NT2/D1 (cell line): ENCODE data around the gene DCN.

Experiments used
- DNase-seq: peaks from one replicate; pipeline ENCODE4 v3.0.0-alpha.2; 2011; ENCODE audit warnings: low read depth, low spot score
- H3K27me3 ChIP-seq: 2 replicates; pipeline ENCODE4 v1.6.0; 2011; ENCODE audit warnings: mild to moderate bottlenecking; ENCODE audit not compliant: insufficient read length, insufficient read depth
- H3K36me3 ChIP-seq: 2 replicates; pipeline ENCODE4 v1.6.1; 2011; ENCODE audit warnings: mild to moderate bottlenecking, low read length, mixed read lengths; ENCODE audit not compliant: insufficient read depth, insufficient read length
- H3K4me1 ChIP-seq: 2 replicates; pipeline ENCODE4 v1.5.1; 2011; ENCODE audit not compliant: insufficient read depth, insufficient read length
- H3K4me3 ChIP-seq: 2 replicates; pipeline ENCODE4 v1.5.1; 2011; ENCODE audit warnings: low read depth; ENCODE audit not compliant: insufficient read length
- H3K9ac ChIP-seq: 2 replicates; pipeline ENCODE4 v1.6.0; 2011; ENCODE audit warnings: low read depth; ENCODE audit not compliant: insufficient read length
- H3K9me3 ChIP-seq: 2 replicates; pipeline ENCODE4 v1.5.1; 2011; ENCODE audit warnings: mild to moderate bottlenecking, low read length; ENCODE audit not compliant: insufficient read depth
- SUZ12 ChIP-seq: IDR thresholded peaks from 2 replicates; pipeline ENCODE4 v1.6.1; 2011; ENCODE audit not compliant: insufficient read length, insufficient read depth; ENCODE audit errors: extremely low read depth
- YY1 ChIP-seq: IDR thresholded peaks from 2 replicates; pipeline ENCODE4 v1.6.1; 2011; ENCODE audit not compliant: insufficient read length, insufficient read depth
- ZNF274 ChIP-seq: IDR thresholded peaks from 2 replicates; pipeline ENCODE4 v1.6.1; 2011; ENCODE audit warnings: mild to moderate bottlenecking, low read depth, low read length

DCN gene

DNA sequence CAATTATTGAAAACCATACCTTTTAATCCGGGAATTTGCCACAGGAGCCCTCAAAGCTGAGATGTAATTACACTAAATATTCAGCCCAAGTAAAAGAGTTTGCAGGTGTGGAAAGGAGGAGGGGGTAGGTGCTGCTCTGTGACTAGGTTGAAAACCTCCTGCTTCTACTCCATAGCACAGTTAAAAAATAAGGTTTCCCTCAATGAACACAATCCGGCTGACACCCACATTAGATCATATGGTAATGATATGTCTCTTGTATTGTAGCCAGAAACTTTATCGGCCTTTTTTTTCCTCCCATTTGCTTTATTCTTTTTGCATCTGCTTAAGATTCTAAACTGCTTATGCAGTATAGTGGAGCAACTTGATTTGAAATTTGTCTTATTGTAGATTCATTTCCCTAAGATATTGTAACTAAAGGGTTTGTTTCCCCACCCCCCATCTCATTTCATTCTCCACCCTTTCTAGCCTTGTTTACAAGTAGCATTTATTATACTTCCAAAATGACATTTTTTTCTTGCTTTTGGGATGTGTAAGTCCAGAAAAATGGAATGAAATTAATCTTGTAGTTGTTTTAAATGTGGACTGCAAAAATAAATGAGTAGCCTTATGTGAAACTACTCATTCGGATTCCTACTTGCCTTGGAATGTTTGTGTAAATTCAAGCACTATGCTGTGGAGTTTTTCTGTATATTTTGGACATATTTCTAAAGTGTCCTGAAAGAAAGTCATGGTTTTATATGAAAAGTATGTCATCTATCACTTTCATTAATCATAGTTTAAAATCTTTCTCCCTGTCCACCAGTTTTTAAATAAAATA lies at the start of gene DCN:
DCN (minus strand) TSS at position 182 of the 820 bp plus-strand sequence. CDS start 4,265 bp downstream, outside the sequence.
- H3K4me1 ChIP-seq, result no peaks in the 10 kb centered on the region
- no peak within 1 kb of the TSS for H3K4me3 ChIP-seq
- no peaks in the 10 kb centered on the region for H3K27me3 ChIP-seq
- no peak for DNase-seq
- no peaks in the 10 kb centered on the region for H3K36me3 ChIP-seq
- H3K9me3 ChIP-seq, result no peaks in the 10 kb centered on the region
- H3K9ac ChIP-seq, result no peak within 1 kb of the TSS
- TF ChIP-seq SUZ12 (no peak), ZNF274 (no peak), YY1 (no peak)

GRCh38 chr12:91230841-91231240 lies 48.2 kb upstream of the DCN start:
- TF ChIP-seq SUZ12, result no peak
- TF ChIP-seq YY1, result no peak
- TF ChIP-seq ZNF274, result no peak
- no peak overlapping the region for H3K9ac ChIP-seq
- H3K36me3 ChIP-seq, result no peaks in the 10 kb centered on the region
- no peaks in the 10 kb centered on the region for H3K9me3 ChIP-seq
- DNase-seq, result no peak
- H3K4me3 ChIP-seq, result no peak overlapping the region
- no peaks in the 10 kb centered on the region for H3K27me3 ChIP-seq
- H3K4me1 ChIP-seq, result no peaks in the 10 kb centered on the region

- H3K4me3 ChIP-seq, result no peak overlapping the region
- no peaks in the 10 kb centered on the region for H3K36me3 ChIP-seq
- H3K9me3 ChIP-seq, result no peaks in the 10 kb centered on the region
- no peak overlapping the region for H3K9ac ChIP-seq
- no peak for TF ChIP-seq ZNF274
- no peak for TF ChIP-seq YY1
- TF ChIP-seq SUZ12, result no peak
- H3K4me1 ChIP-seq, result no peaks in the 10 kb centered on the region
- DNase-seq, result no peak
- no peaks in the 10 kb centered on the region for H3K27me3 ChIP-seq
Observed at GRCh38 chr12:91226951-91227350, 44.3 kb upstream of the DCN start.

- TF ChIP-seq YY1, result no peak
- no peak for TF ChIP-seq ZNF274
- Histone ChIP-seq H3K9me3 (no peaks in the 10 kb centered on the region), H3K36me3 (no peaks in the 10 kb centered on the region), H3K4me3 (no peak overlapping the region), H3K4me1 (no peaks in the 10 kb centered on the region), H3K27me3 (no peaks in the 10 kb centered on the region), H3K9ac (no peak overlapping the region)
- DNase-seq, result no peak
Observed at GRCh38 chr12:91225316-91225715, 42.7 kb upstream of the DCN start.

DNA sequence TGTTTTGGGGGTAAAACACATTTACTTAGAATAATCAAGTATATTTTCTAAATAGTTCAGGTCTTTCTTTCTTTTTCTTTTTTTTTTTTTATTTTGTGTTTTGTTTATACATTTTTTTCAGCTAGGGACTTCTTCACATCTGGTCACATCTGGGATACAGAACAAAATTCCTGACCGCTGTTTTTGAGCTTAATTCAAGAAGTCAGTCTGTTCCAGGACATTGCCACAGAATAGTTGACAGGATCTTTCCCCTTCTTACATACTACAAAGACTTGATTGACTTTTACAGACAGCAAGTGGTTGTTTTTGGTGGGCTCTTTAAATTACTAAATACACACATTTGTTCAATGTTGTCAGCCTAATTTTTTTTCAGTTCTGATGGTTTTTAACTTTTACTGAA lies 41.8 kb upstream of the DCN start:
- Histone ChIP-seq H3K9me3 (no peaks in the 10 kb centered on the region), H3K4me1 (no peaks in the 10 kb centered on the region), H3K9ac (no peak overlapping the region), H3K36me3 (no peaks in the 10 kb centered on the region), H3K4me3 (no peak overlapping the region), H3K27me3 (no peaks in the 10 kb centered on the region)
- no peak for DNase-seq
- TF ChIP-seq YY1 (no peak), SUZ12 (no peak), ZNF274 (no peak)

DNA sequence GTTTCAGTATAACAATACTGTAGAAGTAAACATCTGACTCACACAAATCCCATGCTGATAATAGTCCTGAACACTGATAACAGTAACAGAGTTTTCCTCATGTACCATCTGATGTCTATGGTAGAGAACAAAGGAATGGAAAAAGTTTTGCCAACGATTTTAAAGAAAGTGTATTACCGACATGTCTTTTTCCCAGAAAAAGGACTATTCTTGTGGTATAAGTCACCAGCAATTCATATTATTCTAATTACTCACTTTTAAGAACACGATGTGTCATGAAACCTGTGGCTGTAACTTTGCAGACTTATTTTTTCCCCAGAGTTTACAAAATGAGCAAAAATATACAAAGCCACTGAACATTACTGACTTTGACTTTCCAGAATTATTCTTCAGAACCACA lies 40.1 kb upstream of the DCN start:
- no peaks in the 10 kb centered on the region for H3K4me1 ChIP-seq
- TF ChIP-seq YY1 (no peak), SUZ12 (no peak), ZNF274 (no peak)
- no peaks in the 10 kb centered on the region for H3K36me3 ChIP-seq
- no peak for DNase-seq
- no peaks in the 10 kb centered on the region for H3K9me3 ChIP-seq
- H3K9ac ChIP-seq, result no peak overlapping the region
- H3K27me3 ChIP-seq, result no peaks in the 10 kb centered on the region
- no peak overlapping the region for H3K4me3 ChIP-seq

- no peak for DNase-seq
- Histone ChIP-seq H3K4me3 (no peak overlapping the region), H3K4me1 (no peaks in the 10 kb centered on the region), H3K9ac (no peak overlapping the region), H3K27me3 (no peaks in the 10 kb centered on the region), H3K9me3 (no peaks in the 10 kb centered on the region), H3K36me3 (no peaks in the 10 kb centered on the region)
- TF ChIP-seq ZNF274 (no peak), SUZ12 (no peak), YY1 (no peak)
Observed at GRCh38 chr12:91219919-91220318, 37.3 kb upstream of the DCN start.
